Common myeloid progenitor, CD34-positive (primary cell): ENCODE measurements around the gene FKBP15. TPM values are rescaled to one million over a fixed set of nuclear protein-coding genes. Genes with fewer than 3 reads are reported as not detected.

Experiments used
- CTCF ChIA-PET: fragments of 350-600 bp; sonication (Branson Sonifier 250); formaldehyde crosslinking; loops from one replicate; lab custom pipeline; 2021; ENCODE audit warnings: antibody characterized with exemption; lab: Charles Lee
- POLR2A ChIA-PET: fragments of 350-600 bp; sonication (Branson Sonifier 250); formaldehyde crosslinking; loops from one replicate; lab custom pipeline; 2021; ENCODE audit warnings: antibody characterized with exemption; lab: Charles Lee
- DNase-seq, 3 donors: peaks; one replicate each; pipeline versions ENCODE4 v3.0.0 to v3.0.0-alpha.2; 2013
- H3K27ac ChIP-seq, 2 experiments: 1 replicate in 1 of 2; 2 replicates in 1 of 2; pipeline ENCODE4 v1.7.0; 2013; ENCODE audit warnings: inconsistent platforms in 2 of 2, low read length in 2 of 2, mild to moderate bottlenecking in 2 of 2, low read depth in 1 of 2, moderate library complexity in 1 of 2; ENCODE audit not compliant: severe bottlenecking in 2 of 2, insufficient read depth in 1 of 2, poor library complexity in 1 of 2
- H3K27me3 ChIP-seq, 5 experiments: replicated peaks in 2 of 5; 1 replicate in 3 of 5; 2 replicates in 2 of 5; pipeline versions ENCODE4 v1.6.1 to v1.7.0; 2013; ENCODE audit warnings: low read length in 4 of 5, mild to moderate bottlenecking in 2 of 5, moderate library complexity in 2 of 5, inconsistent platforms in 1 of 5; ENCODE audit not compliant: insufficient read depth in 5 of 5, control insufficient read depth in 4 of 5
- H3K36me3 ChIP-seq, 4 experiments: 1 replicate in 2 of 4; 2 replicates in 2 of 4; pipeline versions ENCODE4 v1.6.1 to v1.7.0; 2013; ENCODE audit warnings: low read length in 3 of 4, control low read depth in 1 of 4, mild to moderate bottlenecking in 1 of 4; ENCODE audit not compliant: control insufficient read depth in 4 of 4, insufficient read depth in 4 of 4
- H3K4me1 ChIP-seq, 4 experiments: 1 replicate in 3 of 4; 2 replicates in 1 of 4; pipeline versions ENCODE4 v1.6.1 to v1.7.1; 2013; ENCODE audit warnings: low read length in 3 of 4, mild to moderate bottlenecking in 3 of 4, control low read depth in 1 of 4, inconsistent platforms in 1 of 4, moderate library complexity in 1 of 4; ENCODE audit not compliant: control insufficient read depth in 4 of 4, insufficient read depth in 4 of 4; ENCODE audit errors: control extremely low read depth in 1 of 4
- H3K4me3 ChIP-seq, 7 experiments: 1 replicate in 4 of 7; 2 replicates in 3 of 7; pipeline versions ENCODE4 v1.5.1 to v1.7.0; 2013; ENCODE audit warnings: mild to moderate bottlenecking in 7 of 7, low read length in 6 of 7, moderate library complexity in 6 of 7, inconsistent platforms in 2 of 7, low read depth in 2 of 7, control low read depth in 1 of 7; ENCODE audit not compliant: insufficient read depth in 4 of 7, control insufficient read depth in 1 of 7; ENCODE audit errors: extremely low read depth in 1 of 7
- H3K9me3 ChIP-seq, 5 experiments: 1 replicate in 4 of 5; 2 replicates in 1 of 5; pipeline versions ENCODE4 v1.6.1 to v1.7.1; 2013; ENCODE audit warnings: low read length in 4 of 5, mild to moderate bottlenecking in 2 of 5, inconsistent platforms in 1 of 5, low read depth in 1 of 5, moderate library complexity in 1 of 5; ENCODE audit not compliant: control insufficient read depth in 4 of 5, insufficient read depth in 2 of 5; ENCODE audit errors: control extremely low read depth in 1 of 5
- WGBS: methylation state at CpG from one replicate; pipeline ENCODE4 v1.1.5; 2013; ENCODE audit not compliant: insufficient coverage; 5-methylcytosine and 5-hydroxymethylcytosine counted together
- polyA plus RNA-seq: library from polyadenylated mRNA; unstranded; fragments of 120-200 nt; gene quantifications from one replicate; pipeline ENCODE4 v1.2.1, GENCODE V29; 2013

The FKBP15 gene, protein sequence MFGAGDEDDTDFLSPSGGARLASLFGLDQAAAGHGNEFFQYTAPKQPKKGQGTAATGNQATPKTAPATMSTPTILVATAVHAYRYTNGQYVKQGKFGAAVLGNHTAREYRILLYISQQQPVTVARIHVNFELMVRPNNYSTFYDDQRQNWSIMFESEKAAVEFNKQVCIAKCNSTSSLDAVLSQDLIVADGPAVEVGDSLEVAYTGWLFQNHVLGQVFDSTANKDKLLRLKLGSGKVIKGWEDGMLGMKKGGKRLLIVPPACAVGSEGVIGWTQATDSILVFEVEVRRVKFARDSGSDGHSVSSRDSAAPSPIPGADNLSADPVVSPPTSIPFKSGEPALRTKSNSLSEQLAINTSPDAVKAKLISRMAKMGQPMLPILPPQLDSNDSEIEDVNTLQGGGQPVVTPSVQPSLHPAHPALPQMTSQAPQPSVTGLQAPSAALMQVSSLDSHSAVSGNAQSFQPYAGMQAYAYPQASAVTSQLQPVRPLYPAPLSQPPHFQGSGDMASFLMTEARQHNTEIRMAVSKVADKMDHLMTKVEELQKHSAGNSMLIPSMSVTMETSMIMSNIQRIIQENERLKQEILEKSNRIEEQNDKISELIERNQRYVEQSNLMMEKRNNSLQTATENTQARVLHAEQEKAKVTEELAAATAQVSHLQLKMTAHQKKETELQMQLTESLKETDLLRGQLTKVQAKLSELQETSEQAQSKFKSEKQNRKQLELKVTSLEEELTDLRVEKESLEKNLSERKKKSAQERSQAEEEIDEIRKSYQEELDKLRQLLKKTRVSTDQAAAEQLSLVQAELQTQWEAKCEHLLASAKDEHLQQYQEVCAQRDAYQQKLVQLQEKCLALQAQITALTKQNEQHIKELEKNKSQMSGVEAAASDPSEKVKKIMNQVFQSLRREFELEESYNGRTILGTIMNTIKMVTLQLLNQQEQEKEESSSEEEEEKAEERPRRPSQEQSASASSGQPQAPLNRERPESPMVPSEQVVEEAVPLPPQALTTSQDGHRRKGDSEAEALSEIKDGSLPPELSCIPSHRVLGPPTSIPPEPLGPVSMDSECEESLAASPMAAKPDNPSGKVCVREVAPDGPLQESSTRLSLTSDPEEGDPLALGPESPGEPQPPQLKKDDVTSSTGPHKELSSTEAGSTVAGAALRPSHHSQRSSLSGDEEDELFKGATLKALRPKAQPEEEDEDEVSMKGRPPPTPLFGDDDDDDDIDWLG
- 22.0 TPM for polyA plus RNA-seq

- no peaks in the 10 kb centered on the region for H3K9me3 ChIP-seq
- ChIA-PET POLR2A (no interaction called here), CTCF (interaction anchor here (0.6 to 3.2 kb wide), 10 partner anchors 11 to 71 kb away, joined by 3 to 9 read pairs (median 5); partner anchors contain the start of gene SLC31A2)
- no peaks in the 10 kb centered on the region for H3K36me3 ChIP-seq
- H3K27ac ChIP-seq, result peak within 1 kb of the TSS; percentile 78 to 86
- 0% methylated on average over 47 of the region's 65 CpGs for WGBS
- peaks cover 30 to 40% (median 35%) of the 10 kb centered on the region in 4 experiments for H3K4me1 ChIP-seq
- DNase-seq, result peak; percentile 98
- peak within 1 kb of the TSS; percentile 90 to 99 (median 98) for H3K4me3 ChIP-seq
- no peaks in the 10 kb centered on the region for H3K27me3 ChIP-seq
Observed at GRCh38 chr9:113221003-113221799, at the start of gene FKBP15, which contains the start of gene SLC31A1. FKBP15 (minus strand) TSS chr9:113221277; CDS start chr9:113221243, 34 bp downstream. SLC31A1 (plus strand) TSS chr9:113221544; CDS start chr9:113256149, 34,605 bp downstream.

DNA sequence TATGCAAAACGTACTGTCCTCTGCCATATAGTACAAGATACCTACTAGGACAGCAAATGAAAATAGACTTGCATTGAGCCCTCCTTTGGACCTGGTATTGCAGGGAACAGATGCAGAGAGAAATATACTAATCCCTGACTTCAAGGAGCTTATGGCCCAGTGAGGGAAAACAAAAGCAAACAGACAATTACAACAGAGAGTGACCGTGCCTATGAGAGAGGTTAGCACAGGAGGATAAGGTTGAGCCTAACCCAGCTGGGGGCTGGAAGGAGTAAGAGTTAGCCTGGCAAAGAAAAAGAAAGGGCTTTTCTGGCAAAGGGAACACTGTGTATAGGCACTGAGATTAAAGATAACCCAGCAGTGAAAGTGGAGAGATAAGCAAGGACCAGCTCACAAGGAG is 48.8 kb upstream of the FKBP15 start:
- Histone ChIP-seq H3K9me3 (no peaks in the 10 kb centered on the region), H3K4me1 (peaks cover 3 to 9% (median 6%) of the 10 kb centered on the region in 4 experiments), H3K27ac (no peak overlapping the region), H3K4me3 (no peak overlapping the region), H3K36me3 (peaks cover 16 to 60% (median 31%) of the 10 kb centered on the region in 4 experiments), H3K27me3 (no peaks in the 10 kb centered on the region)
- 100% methylated on average over 1 of the region's 2 CpGs for WGBS
- CTCF ChIA-PET, result interaction anchor here (1.1 to 1.4 kb wide), 4 partner anchors 10 to 386 kb away, joined by 3 to 5 read pairs (median 4); no protein-coding TSS in a partner anchor
- no peak for DNase-seq
- POLR2A ChIA-PET, result no interaction called here

DNA sequence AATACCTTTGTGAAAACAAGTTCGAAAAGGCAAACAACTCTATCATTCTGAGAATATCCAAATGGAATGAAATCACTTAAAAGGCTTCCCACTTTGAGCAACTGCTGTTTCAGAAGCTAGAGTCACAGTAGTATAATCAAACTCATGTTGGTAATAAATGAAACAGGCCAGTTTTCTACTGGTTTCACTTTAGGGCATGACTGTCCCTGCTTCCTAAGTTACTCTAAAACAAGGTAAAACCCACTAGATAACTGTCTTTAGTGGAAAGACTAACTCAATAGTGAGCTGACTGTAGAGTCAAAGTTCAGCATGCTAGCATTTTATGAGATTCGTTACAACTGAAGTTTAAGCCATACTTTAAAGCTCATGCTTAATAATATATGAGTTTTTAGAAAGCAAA is 48.3 kb upstream of the FKBP15 start:
- no CpG with 5 or more reads among the region's 2 CpGs for WGBS
- Histone ChIP-seq H3K9me3 (no peaks in the 10 kb centered on the region), H3K4me1 (peaks cover 0 to 6% (median 2%) of the 10 kb centered on the region in 4 experiments), H3K27me3 (no peaks in the 10 kb centered on the region), H3K36me3 (peaks cover 16 to 60% (median 31%) of the 10 kb centered on the region in 4 experiments), H3K4me3 (no peak overlapping the region), H3K27ac (no peak overlapping the region)
- POLR2A ChIA-PET, result no interaction called here
- CTCF ChIA-PET, result interaction anchor here (1.1 to 1.4 kb wide), 4 partner anchors 9 to 387 kb away, joined by 3 to 5 read pairs (median 4); no protein-coding TSS in a partner anchor
- DNase-seq, result no peak

DNA sequence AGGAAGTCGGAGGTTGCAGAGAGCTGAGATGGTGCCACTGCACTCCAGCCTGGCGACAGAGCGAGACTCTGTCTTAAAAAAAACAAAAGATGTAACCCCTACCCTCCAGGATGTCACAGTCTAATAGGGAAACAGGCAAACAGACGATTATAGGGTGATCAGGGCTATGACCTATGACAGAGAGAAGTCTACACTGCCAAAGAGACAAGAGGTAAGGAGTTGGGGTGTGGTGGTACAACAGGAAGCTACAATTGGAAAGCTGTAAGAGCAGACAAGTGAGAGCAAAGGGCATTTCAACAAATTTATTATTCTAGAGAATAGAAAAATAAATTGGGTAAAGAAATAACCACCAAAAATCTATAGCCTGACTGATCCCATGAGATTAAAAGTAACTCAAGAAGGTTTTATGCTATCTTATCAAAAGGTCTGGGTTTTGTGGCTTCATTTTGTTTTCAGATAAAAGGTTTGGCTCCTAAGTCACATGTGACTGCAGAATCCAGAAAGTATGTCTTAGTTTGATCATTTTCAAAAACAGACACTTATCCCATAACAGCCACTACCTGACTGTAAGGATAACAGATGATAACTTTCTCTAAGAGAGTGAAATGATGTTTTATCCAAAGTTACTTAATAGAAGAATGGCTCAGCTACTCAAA is 47.0 kb upstream of the FKBP15 start:
- Histone ChIP-seq H3K4me1 (no peaks in the 10 kb centered on the region), H3K4me3 (no peak overlapping the region), H3K9me3 (no peaks in the 10 kb centered on the region), H3K27ac (peak overlapping the region in 1 of 2 experiments; percentile 32), H3K36me3 (peaks cover 16 to 56% (median 29%) of the 10 kb centered on the region in 4 experiments), H3K27me3 (no peaks in the 10 kb centered on the region)
- POLR2A ChIA-PET, result no interaction called here
- no CpG with 5 or more reads among the region's 4 CpGs for WGBS
- CTCF ChIA-PET, result no interaction called here
- DNase-seq, result peak in 1 of 3 donors; percentile 16

- no peaks in the 10 kb centered on the region for H3K9me3 ChIP-seq
- H3K36me3 ChIP-seq, result peaks cover 13 to 38% (median 20%) of the 10 kb centered on the region in 4 experiments
- H3K27ac ChIP-seq, result no peak overlapping the region
- H3K4me3 ChIP-seq, result no peak overlapping the region
- 100% methylated on average over 2 of the region's 3 CpGs for WGBS
- CTCF ChIA-PET, result no interaction called here
- no peak for DNase-seq
- POLR2A ChIA-PET, result no interaction called here
- H3K4me1 ChIP-seq, result no peaks in the 10 kb centered on the region
- H3K27me3 ChIP-seq, result no peaks in the 10 kb centered on the region
Observed at GRCh38 chr9:113266174-113266573, 45.1 kb upstream of the FKBP15 start.
